Measurements from ENCODE around the gene FAM83F.
"Not testable (repeated sequence)": the region's sequence is repeated elsewhere in the genome, so short reads cannot be mapped to it uniquely, and the experiment has no call there.

FAM83F gene

DNA sequence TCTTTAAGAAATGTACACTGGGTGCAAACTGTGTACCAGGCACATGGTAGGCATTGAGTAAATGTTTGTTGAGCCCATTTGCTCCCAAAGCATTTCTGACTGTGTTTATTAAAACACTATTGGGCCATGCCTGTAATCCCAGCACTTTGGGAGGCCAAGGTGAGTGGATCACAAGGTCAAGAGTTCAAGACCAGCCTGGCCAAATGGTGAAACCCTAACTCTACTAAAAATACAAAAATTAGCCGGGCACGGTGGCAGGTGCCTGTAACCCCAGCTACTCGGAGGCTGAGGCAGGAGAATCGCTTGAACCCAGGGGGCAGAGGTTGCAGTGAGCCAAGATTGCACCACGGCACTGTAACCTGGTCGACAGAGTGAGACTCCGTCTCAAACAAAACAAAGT lies 1.9 kb upstream of the FAM83F start:
- not testable (repeated sequence) for DNase-seq (ENCODE audit: low read depth in 2 of 2)

DNA sequence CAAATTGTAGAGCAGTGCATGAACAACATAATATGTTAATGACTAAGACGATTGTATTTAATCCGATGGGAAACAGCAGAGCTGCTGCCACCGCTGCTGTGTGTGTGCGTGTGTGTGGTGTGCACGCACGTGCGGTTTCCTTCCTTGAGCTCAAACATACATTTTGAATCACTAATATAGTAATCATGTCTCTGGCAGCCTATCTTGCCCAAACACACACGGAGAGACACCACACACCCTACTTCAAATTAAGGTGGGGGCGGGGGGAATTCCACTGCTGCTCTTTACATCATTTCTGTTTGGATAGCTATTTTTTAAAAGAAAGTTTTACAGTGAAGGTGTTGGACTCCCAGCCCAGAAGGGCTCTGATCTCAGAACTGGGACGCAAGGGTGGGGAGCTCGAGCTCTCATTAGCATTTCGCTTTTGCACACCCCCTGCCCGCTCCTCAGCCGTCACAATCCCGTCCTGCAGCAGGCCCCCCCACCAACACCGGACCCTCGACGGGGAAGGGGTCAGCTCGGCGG lies 651 bp upstream of the FAM83F start:
- DNase-seq (ENCODE audit: low read depth in 2 of 2): no peak

DNA sequence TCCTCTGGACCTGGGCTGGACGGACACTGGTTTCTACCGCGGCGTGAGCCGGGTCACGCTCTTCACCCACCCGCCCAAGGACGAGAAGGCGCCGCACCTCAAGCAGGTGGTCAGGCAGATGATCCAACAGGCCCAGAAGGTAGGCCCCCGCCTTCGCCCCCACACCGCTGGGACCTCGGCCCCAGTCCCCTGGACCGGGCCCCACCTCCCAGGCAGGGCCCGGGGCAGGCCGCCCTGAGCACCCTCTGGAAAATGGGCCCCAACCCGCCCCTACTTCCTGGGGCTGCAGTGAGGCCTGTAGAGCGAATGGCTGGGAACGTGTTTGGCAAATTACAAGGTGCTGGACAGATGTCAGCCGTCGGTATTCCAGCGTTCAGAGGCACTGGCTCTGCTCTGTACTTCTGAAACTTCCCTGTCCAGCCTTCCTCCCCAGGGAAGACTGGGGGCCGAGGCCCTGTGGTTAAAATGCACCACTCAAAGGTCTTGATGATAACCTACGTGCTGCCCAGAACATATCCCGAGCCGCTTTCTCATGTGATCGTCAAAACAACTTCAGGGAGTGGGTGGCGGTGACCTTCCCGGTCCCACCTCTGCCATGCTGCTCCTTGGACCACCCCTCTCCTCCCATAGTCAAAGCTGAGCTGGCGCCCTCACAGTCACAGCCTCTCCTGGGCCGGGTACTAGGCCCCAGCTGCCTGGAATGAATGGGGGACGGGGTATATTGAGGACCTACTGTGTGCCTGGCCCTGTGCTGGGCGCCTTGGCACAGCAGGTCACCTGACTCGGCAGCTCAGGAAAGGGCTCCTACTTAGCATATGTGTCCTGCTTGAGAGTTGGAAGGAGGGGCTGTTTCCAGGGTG lies 869 bp downstream of the FAM83F start:
- no peak for DNase-seq (ENCODE audit: low read depth in 2 of 2)

DNA sequence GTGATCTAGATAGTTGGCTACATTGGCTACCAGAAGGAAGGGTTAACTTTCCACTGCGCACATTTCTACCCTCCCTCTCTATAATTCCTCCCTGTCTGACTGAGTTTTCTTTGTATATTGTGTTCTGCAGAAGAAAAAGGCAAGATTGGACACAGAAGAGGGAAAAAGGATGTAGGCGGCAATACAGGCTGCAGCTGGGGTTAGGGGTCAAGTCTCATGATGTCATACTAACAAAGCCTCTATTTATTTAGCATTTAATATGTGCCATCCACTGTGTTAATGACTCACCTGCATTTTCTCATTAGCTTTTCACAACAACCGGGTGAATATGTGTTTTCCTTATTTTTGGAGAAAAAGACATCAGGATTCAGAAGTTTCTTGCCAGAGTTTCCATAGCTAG lies 2.0 kb downstream of the FAM83F start:
- DNase-seq (ENCODE audit: low read depth in 2 of 2): no peak

DNA sequence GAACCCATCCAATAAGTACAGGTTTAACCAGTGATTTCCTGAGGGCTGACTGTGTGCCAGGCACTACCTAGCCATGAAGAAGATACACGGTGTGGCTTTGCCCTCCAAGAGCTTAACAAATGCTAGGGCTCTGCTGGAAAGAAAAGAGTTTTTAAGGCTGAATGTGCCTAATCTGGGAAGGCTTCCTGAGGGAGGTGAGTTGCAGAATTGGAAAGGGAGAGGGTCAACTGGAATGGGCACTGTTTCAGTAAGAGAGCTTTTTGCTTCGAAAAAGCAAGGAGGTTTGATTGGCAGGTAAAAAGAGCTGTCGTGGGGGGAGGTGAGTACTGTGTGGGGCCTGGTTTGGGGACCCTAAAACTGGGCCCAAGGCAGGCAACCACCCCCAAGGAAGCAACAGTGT lies 2.7 kb downstream of the FAM83F start:
- no peak for DNase-seq (ENCODE audit: low read depth in 2 of 2)

DNA sequence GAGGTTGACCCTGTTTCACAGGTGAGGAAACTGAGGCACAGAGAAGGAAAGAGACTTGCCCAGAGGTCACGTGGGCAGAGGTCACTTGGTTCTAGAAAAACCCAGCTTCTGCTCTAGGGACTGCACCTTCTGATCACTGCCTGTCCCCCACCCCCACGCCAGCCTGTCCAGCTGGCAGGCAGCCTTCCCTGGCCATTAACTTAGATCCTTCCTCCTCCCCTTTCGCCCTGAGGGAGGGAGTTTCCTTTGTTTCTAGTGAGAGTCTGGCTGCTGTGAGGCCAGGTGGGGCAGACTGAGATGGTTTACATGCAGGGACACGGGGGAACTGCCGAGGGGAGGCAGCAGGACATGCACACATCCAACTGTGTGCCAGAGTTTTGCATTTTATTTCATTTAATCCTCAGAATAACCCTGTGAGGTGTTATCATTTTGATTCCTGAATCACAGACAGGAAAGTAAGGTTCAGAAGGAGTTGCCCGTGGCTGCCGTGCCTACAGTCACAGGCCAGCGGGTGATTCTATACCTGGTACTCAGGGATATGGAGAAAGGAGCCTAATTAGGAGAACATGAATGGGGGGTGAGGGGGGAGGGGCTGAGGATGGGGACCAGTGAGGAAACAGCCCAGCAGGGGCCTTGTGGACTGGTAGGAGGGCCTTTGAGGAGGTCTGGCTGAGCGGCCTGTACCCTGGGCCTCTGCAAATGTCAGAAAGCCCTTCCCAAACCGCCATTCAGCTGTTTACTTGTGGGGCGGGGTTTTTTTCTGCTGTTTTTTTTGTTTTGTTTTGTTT lies 3.4 kb downstream of the FAM83F start:
- no peak for DNase-seq (ENCODE audit: low read depth in 2 of 2)

DNA sequence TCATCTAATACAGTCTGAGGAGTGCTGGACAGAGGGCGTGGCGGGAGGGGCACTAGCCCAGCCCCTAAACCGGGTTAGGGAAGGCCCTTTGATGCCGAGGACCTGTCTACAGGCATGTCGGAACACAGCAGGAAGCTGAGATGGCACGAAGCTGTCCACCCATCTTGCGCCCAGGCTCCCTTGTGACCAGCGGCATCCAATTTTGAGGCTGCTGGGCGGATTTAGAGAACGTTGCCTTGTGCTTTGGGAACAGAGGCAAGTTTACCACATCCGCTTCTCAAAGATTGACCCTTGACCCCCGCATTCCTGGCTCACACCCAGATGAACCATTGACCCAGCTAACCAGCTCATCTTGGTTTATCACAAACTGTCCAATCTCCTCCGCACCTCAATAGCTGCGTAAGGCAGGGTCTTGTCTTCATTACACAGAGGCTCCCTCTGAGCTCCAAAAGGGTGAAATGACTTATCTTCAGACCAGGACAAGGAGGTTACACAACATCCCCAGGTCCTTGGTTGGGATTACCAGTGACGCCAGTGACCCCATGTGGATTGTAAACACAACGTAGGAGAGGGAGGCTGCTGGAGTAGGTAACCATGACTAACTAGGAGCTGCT lies 4.5 kb downstream of the FAM83F start:
- DNase-seq (ENCODE audit: low read depth in 2 of 2): no peak

DNA sequence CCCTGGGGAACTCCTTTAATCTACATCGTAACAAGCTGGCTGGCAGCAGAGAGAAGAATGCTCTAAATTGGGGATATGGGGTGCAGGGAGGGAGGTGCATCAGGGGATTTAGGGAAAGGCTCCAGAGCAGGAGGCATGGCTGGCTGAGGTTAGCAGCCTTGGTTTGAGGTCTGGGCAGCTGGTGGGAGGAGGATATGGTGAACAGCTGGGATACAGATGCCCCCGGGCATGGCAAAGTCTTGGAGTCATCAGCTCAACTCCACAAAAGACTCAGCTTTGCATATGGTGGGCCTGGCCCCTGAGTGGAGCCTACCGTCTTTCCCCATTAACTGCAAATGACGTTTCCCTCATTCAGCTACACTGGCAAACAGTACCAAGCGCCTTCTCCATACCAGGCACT lies 5.4 kb downstream of the FAM83F start:
- DNase-seq (ENCODE audit: low read depth in 2 of 2): no peak

DNA sequence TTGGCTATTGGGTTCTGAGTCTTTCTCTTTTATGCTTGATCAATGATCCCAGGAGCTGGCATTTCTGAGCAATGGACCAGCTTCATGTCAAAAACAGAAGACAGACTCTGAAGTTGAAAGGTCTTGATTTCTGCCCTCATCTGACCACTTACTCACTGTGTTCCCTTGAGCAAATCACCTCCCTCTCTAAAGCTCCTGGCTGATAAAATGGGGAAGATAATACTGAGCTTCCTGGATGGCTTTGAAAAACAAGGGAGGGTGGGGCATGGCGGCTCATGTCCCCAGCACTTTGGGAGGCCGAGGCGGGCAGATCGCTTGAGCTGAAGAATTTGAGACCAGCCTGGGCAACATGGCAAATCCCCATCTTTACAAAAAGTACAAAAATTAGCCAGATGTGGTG lies 6.4 kb downstream of the FAM83F start:
- DNase-seq (ENCODE audit: low read depth in 2 of 2): no peak

DNA sequence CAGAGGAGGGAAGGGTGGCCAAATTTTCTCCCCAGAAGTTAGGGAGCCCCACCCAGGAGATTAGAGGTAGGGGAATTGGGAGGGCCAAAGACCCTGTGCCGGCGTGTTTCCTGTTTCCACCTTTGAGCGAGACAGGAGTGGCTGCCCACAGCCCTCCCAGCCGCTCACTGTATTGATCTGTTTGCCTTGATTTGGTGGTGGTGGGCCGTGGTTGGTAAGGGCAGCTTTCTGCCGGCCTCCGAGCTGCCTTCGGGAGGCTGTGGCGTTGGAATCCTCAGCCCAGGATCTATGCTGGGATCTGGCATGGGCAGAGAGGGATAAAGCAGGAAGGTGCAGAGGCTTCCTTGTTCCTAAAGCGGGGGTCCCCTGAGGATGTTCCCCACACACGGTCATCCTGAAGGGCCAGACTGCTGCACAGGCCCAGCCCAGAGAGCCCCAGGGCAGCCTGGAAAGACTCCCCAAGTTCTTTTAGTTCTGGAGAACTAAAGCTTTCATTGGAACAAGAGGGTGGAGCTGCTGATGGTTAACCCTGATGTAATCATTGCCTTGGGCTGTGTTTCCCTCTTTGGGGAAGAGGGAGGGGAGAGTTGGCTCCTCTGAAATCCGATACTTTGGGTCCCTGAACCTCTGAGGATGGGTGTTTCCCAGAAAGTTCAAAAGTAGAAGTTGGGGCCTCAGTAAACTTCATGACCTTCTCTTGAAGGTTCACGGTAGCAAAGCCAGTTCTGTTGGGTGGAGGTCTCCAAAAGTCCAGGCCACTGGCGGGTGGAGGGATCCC lies 7.2 kb downstream of the FAM83F start:
- no peak for DNase-seq (ENCODE audit: low read depth in 2 of 2)

DNA sequence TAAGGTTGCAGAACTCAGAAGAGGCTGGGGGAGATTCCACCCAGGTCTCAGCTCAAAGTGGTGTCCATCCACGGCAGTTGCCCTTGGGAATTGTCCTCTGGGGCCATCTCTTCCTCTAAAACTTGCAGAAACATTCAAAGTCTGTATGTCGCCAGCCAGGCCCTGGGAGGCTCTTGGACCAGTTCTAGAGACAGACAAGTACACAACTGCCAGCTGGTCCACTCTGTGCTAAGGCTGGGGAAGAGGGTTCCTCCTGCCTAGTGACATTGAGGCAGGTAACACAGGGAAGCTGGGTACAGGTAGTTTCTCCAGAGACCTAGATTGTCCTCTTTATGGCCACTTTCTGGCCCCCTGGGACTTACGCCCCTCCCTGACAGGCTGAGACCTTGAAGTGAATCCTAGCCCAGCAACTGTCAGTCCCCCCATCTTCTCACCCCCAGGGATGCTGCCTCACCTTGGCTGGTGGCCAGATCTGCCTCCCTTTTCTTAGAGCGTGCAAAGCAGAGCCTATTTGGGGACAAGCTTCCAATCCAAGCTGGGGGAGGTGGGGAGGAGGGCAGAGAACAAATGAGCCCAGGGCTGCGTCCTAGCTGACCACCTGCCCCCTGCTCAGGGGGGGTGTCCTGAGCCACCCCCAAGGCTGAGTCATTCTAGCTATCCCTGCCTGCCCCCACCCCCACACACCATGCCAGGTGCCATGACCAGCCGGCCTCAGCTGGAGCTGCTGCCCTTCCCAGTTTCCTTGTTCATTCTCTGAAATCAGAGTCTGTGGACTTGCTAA lies 8.4 kb downstream of the FAM83F start:
- no peak for DNase-seq (ENCODE audit: low read depth in 2 of 2)

DNA sequence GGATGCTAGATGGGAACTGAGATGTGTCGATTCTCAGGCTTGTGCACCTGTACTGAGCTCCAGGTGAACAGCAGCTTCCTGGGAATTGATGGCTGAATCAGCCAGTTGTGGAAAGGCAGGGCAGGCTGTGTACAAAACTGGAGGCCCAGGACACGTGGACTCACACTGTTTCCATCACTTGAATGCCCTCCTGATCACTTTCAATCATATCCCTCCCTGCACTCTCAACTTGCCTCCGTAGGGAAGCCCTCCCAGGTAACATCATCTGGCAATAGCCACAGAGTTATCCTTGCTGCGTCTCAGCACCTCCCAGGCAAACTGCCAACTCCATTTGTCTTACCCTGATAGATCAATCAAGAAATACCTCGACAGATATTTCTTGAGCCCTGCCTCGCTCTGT lies 10.1 kb downstream of the FAM83F start:
- no peak for DNase-seq (ENCODE audit: low read depth in 2 of 2)

DNA sequence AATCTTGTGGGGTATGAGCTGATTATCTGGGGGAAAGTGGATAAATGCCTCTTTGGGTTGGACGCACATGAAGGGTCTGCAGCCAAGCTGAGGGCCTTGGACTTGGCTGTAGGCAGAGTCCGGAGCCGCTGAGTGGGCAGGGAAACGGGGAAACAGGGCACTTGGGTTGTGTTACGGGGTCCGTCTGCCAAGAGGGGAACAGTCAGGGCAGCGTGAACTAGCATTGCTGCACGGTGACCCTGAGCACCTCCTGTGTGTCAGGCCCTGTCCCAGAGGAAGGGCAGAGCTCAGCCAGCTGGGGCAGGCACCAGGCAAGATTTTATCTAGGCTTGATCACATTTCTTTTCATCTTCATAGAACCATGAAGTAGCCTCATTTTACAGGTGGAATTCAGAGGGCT lies 11.9 kb downstream of the FAM83F start:
- DNase-seq (ENCODE audit: low read depth in 2 of 2): no peak

DNA sequence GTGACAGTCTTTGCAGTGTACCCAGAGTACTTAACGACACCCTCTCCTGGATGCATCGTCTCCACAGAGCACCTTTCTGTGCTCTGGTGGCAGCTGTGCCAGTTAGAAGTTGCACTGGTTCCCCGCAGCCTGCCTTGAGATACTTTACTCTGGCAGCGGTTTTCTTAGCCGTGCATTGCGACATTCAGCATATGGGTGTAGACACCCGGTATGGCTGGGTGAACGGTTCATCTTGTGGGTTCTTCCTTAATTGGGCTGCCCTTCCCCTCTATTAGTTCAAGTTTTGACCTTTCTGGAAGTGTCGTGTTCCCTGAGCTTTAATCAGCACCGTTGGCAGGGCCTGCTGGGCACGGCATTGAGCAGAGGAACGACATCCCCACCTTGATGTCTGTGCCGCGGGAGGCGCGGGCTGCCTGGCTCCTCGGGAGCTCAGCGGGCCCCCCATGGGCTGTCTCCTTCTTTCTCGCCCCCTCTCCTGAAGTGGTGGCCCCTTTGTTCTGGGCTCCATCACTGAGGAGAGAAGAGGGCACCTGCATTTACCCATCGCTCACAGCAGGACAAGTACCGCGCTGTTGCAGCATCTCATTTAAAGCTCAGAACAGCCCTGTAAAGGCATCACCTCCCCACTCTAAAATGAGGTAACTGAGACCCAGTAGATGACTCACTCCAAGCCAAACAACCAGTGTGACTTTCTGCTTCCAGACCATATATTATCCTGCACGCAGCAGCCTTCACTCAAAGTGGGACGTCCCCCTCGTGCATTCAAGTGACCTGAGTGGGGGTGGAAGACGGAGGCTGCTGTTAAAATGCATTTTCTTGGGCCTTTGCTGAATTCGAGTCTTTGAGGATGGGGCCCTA lies 13.3 kb downstream of the FAM83F start:
- DNase-seq (ENCODE audit: low read depth in 2 of 2): no peak

DNA sequence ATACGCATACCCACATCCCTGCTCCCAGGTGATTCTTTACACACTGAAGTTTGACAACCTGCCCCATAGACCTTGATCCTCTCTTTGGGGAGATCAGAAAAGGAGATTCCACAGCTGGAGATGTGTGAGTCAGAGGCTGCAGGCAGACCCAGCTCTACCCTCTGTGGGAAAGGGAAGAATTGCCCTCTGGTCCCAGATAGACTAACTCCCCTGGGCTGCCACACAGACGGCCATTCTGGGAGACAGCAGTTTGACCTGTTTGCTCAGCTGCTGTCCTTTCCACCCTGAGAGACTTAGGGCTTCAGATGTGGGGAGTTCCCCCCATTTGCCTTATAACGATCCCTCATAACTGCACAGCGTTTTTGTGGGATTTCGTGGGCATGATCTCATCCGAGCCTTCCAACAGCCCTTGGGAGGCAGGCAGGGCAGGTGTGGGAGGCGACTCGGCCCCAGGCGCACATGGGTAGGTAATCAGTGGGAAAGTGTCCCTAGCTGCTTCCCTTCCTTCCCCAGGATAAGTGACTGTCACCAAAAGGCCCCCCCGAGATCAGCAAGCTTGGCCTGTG lies 14.1 kb downstream of the FAM83F start:
- no peak for DNase-seq (ENCODE audit: low read depth in 2 of 2)

DNA sequence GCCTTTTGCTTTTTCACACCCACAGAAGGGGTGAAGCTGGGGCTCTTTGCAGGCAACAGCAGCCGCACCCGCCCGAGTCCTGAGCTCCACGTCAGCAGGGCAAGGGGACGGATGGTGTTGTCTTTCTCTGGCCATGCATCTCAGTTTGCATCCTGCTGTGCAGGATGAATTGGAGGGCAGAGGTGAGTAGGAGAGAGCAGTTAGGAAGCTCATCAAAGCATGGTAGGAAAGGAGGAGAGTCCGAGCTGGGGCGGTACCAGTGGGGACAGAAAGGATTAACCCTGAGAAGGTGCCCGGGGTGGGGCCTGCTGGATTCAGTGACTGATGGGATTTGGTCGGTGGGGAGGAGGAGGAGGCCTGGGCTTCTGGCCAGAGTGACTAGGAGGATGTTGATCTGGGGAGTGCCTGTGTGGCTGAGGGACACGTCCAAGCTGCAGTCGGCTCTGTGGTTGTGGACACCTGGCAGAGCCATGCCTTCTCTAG lies 14.6 kb downstream of the FAM83F start:
- no peak for DNase-seq (ENCODE audit: low read depth in 2 of 2)

DNA sequence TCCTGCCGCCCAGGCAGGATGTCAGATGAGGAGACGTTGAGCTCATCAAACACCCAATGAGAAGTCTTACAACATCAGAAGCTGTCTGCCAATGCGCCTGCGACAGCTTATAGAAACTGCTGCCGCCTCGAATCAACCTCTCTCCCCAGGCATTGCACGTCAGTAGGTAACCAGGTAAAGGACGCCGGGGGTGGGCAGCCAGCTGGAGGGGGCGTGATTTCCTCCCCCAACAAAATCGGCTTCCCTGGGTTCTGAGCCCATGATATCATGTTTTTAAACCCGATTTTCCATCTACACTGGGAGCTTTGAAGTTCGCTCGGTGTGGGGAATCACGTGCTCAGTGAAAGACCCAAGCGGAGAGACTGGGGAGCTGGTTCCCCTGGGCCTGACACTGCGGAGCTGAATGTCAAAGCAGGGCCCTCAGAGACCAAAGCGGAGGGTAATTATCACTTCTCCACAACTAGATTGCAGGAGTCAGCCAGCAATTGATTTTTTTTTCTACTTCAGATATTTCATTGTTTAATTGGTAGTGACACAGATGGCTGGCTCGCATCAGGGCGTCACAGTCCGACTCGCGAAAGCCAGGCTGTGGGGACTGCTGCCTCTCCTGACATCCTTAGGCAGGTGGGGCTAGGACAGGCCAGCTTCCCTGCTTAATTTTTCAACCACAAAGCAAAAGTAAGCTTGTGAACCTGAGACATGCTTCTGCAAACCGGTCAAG lies 15.4 kb downstream of the FAM83F start:
- DNase-seq (ENCODE audit: low read depth in 2 of 2): no peak

DNA sequence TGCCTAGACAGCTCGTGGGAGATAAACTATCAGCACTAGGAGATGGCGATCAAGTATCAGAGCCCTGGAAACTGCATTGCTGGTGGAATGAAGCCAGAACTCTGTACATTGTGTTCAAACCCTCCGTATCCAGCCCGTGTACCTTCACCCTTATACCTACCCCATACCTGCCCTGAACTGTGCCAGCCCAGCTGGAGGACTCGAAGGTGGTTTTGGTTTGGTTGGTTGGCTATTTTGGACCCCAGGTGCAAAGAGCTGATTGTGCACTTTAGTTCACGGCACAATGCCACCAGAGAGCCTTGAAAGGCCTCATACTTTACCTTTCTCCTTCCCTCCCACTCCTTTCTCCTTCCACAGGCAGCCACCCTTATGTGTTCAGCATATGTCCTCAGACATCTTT lies 16.0 kb downstream of the FAM83F start:
- DNase-seq (ENCODE audit: low read depth in 2 of 2): no peak
